Stimulated activated CD4-positive, alpha-beta T cell treated with anti-CD3 and anti-CD28 coated beads, Interleukin-4, amount 100 ng/mL, for 1 hour (primary cell): ENCODE data around the gene MRPS25.
A peak's percentile ranks its signal among the peaks of the same experiment; 100 is the strongest.

ENCODE experiments used
- DNase-seq: peaks from one replicate; pipeline ENCODE4 v3.0.0-alpha.2; 2020

Gene MRPS25

DNA sequence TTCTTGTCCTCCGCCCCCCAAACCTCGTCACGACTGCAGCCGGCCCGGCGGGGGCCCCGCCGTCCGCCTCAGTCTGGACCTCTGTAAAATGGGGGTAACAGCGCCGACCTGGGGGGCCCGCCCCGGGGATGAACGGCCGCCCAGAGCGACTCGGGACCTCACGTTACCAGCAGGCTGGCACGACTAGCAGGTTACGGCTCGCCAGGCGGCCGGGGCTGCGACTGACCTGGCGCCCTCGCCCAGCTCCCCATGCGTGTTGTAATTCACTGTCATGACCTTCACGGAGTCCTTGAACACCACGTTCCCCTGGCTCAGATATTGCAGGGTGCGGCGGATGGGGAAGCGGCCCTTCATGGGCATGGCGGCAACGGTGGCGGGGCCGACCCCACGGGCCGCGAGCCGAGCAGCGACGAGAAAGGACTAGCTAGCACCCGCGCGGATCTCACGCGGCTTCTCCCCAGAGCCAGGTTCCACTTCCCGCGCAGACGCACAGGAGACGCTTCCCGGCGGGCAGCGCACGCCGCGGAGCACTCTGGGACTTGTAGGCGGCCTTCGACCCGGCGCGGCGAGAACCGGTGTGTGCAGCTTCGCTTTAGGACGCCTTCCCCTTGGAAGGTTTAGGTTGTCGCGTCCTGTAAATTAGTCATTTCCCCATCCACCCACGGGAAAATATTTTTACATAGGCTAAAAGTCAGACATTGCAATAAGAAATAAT lies at the start of gene MRPS25:
Gene MRPS25 (minus strand): TSS at position 481 of the 715 bp plus-strand sequence. CDS start 121 bp downstream, at position 360.
- peak; percentile 89 for DNase-seq

DNA sequence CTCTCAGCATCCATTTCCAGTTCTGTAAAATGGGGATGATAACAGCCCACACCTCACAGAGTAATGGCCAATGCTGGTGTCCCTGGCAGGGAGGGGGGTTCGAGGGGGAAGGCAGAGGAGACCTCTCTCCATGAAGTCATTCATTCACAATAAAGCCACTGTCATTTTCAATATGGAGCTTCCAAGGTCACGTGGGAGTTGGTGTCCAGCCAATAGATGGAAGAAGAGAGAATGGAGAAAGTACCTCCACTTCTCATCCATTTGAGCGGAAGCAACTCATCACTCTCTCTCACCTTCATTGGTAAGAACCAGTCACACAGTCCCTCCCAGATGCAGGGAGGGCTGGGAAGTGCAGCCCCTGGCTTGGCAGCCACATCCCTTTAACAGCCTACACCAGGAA lies 48.8 kb upstream of the MRPS25 start:
- no peak for DNase-seq

DNA sequence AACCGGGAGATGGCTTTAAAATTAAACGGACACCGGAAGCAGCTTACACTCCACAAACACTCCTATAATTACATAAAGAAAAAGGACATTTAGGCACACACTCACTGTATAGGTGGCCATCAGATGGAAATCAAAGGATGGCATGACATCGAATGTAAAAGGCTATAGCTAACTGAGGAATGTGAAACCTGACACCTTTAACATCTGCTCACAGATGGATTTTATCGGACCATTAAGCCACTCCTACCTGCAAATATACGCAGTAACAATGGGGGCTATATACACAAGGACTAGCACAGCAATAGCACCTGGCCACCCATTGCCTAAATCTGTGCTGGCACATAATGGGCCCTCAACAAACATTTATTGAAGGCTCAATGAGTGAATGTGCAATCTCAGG lies 48.4 kb upstream of the MRPS25 start:
- DNase-seq, result no peak

DNA sequence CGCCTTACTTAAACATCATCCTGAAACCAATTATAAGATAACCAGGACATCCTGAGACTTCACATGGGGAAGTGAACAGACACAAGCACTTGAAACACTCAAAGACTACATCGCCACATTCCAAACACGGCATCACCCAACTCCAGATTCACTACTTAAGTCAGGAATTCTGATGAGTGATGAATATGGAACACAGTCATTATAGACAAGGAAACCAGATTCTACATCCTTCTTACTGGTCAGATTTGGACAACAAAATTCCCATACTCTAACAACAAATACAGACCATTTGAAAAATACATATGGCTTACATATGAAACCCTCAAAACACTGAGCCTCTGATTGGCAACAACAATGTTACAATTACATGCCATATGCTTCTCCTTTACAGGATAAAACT lies 46.9 kb upstream of the MRPS25 start:
- DNase-seq, result no peak

DNA sequence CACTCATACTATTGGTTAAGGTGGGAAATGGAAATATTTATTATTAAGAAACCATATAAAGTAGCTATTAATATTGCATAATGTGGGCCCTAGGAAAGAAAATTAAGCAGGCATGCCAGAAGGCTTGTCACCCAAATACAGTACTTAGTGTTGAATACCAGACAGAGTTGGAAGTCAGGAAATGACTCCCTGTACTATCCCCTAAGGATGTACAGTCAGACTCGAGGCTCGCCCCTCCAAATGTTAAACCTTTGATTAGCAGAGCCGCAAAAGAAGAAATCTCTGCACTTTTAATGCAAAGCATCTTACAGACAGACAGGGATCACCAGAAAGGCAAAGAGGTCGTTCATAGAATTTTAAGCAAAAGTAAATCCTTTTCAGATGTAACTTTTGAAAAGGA lies 45.1 kb upstream of the MRPS25 start:
- DNase-seq, result no peak

DNA sequence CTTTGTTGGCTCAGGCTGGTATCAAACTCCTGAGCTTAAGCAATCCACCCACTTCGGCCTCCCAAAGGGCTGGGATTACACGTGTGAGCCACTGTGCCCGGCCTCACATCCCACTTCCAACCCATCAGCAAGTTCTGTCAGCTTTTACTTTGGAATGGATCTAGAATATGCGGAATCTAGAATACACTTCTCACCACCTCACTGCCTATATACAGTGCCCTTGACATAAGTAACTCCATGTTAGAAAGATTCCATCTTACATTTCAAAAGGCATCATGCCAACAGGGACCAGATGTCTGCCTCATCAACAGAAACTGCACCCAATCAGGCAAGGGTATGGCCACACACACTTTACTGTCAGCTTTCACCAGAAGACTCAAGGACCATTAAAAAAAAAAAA lies 43.8 kb upstream of the MRPS25 start:
- DNase-seq, result no peak

DNA sequence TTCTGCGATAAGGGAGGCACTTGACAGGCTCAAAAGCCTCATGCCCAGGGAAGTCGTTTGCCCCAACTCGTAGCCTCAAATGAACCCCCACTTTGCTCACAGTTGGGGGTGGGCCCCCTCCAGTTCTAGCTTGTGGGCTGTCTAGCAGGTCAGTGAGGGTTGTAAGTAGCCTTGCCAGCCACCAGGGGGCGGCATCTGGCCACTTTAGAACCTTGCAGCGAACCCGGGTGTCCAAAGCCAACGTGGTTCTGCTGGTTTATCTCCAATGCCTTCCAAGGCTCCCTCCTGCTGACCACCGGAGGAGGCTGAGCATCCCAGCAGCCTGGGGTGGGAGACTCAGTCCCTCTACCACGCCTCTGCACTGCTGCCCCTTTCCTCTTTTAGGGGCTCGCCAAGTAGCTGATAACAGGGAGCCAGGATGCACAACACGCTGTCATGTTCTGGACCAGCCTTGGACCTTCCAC lies 43.0 kb upstream of the MRPS25 start:
- peak; percentile 77 for DNase-seq

DNA sequence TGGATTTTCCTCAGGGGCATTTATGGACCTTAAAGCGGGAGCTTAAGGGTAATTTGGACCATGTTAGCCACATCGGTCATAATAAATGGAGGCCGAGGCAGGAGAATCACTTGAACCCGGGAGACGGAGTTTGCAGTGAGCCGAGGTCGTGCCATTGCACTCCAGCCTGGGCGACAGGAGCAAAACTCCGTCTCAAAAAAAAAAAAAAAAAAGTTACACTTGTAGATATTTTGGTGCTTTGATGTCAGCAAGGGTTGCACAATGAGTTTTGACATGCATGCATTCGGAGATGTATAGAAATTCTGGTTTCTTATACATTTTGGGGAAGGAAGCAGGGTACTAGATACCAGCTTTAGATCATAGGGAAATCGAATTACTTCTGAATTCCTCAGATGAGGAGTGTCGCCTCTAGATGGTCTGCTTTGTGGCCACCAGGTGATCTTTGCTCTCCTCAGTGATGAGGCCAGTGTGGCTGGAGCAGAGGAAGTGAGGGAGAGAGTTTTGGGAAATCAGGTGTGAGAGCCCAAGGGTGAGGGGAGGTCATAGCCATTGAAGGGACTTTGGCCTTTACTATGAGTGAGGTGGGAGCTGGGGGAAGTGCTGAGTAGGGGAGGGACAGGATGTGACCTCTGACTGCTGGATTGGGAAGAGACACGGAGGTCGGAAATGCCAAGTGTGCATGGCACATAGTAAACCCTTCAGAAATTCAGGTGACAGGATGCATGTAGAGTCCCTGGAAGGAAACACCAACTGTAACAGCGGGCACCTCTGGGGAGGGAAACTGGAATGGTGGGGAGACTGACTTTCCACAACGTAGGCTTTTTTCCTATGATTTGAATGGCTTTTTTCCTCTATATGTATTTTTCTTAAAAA lies 42.2 kb upstream of the MRPS25 start:
- DNase-seq, result no peak

DNA sequence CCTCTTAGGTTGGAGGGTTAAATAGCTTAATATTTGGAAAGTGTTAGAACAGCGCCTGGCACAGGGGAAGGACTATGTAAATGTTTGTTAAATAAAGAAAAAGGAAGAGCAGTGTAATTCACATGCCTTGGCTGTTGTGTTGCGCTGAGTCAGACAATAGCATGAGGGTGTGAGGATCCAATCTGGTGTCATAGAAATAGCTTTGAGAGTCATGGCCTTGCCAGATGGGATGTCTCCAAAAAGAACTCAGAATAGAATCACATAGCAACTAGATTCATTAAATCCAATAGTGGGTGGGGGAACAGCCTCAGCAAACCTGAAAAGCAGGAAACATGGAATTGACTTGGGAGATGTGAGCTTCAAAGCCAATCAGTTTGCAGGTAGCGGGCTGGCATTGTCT lies 37.7 kb upstream of the MRPS25 start:
- DNase-seq, result no peak

DNA sequence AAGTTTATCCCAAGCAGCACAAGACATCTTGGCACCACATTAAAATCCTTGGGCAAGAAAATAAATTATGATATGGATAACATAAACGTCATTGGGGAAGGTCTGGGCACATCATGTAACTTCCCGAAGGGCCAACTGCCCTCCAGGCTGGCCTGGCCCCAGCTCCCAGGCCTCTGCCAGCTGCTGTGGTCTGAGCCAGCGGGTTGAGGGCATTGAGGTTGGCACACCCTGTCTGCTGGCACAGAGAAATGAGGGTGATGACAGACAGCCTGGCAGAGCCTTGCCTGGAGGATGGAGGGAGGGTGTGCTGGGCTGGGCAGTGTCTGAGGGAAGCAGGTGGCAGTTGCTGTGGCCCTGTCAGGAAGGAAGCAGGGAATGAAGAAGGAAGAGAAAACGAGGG lies 37.1 kb upstream of the MRPS25 start:
- DNase-seq, result no peak

DNA sequence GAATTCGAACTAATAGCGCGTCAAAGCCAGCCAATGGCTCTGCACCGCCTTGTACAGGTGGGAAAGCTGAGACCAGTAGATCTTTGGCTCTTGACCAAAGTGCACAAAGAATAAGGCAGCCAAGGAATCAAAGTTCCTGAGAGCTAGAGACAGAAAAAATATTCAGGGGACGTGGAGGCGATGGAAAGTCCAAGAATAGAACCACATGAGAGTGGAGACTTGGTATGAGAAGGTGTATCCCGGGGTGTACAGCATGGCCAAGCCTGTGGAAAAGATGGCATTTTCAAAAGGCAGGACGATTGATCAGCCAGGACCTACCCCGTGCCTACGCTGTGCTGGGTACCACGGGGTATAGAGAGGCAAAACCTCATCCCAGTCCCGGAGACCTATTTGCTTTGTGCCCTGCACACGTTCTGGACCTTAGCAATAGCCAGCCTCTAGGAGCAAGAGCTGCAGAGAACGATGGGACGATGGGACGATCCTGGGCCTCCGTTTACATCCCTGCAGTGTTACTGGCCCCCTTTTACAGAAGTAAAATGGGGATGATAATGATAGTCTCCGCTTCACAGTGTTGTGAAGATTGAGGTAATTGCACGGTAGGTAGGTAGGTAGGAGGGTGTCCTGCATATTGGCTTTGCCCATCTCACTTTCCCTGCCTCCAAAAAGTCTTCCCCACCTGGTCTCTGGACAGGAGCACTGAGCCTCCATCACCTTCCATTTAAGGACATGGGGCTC lies 34.4 kb upstream of the MRPS25 start:
- DNase-seq, result peak; percentile 9

DNA sequence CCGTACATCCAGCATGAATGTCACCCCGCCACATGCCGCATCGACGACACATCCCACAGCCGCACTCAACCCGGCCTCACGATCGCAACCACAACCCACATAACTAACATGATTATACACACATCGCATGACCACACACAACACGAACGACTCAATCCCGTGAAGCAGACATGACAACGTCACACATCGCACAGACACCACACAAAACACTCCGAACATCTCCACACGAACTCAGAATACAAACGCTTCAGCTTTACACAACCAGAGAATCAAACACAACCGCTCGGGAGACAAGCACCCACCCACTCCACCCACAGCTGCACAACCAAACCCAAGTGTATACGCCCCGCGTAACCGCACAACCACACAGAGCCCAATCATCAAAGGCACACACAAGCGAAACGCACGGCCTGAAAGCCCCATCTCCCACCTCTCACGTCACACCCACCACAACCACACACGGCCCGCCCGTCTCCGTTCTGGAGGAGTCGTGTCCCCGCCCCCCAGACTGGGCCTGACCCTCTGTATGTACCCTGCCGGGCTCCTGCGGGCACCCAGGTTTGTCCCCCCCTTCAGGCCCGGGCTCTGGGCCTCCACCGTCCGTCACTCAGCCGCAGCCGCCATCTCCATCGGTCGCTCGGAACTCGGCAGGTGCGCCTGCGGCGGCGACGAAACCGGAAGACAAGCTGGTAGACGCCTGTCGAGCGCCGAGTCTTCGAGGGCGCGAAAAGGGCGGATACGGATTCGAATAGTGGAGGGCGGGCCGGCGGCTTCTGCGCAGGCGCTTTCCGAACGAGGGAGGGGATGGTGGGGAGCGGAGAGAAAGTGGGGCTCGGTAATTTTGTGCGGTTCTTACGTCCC lies 33.6 kb upstream of the MRPS25 start, which contains the start of gene RBSN:
Gene RBSN (minus strand): TSS at position 646 of the 861 bp plus-strand sequence. CDS start 3,028 bp downstream, outside the sequence.
- peak; percentile 96 for DNase-seq

DNA sequence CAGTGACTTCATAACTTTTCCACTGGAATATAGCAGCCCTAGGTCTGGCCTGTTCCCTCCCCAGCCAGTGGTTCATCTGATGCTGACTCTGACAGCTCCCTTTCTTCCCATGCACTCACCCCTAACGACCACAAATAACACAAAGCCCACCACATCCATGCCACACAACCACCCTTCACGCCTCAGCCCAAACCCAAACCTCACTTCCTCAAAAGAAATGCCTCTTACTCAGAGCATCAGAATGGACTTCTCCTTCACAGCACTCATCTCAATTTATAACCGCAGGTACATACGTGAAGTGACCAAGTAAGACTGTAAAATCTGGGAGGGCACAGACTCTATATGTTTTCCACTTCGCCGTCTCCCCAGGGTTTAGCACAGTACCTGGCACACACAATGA lies 32.8 kb upstream of the MRPS25 start:
- DNase-seq, result no peak

DNA sequence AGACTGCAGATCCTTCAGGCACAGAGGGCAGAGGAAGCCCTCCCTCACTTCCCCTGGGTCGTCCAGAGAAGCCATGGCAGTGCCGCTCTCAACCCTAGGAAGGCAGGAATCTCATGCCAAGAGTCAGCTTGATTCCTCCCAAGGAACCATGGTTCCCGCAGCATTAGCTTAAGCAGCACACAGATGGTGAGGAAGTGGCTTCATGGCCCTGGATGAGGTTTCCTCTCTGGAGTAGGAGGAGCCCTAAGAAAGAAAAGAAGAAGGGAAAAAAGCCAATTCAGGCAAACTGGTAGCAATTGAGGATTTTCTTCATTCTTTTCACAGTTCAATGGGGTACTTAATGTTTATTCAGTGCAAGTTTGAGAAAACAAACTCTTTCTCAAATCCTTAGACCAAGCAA lies 30.9 kb upstream of the MRPS25 start:
- no peak for DNase-seq

DNA sequence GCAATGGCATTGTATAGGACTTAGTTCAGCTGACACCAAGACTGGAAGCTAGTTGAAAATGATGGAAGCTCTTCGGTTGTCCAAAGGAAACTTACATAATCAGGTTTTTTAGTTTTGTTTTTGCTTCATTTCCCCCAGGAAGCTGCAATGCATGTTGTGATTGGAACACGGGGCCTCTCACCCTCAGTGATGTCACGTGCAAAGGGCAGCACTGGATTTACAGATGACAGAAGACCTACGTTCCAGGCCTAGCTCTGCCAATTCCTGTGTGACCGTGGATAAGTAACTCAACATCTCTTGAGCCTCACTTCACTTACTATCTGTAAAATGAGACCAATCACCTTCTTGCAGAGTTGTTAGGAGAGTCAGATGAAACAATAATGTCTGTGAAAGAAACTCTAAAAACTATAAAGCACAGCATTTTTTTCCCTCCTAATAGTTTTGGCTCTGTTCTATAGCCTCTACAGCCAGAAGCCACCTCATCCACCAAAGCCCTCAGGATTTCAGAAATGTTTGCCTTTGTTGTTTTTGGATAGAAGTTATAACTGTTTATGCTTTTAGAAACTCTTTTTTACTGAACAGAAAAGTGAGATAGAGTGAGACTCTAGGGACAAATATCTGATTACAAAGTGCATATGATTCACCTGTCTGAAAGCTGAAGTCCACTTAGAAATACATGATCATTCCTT lies 29.2 kb upstream of the MRPS25 start:
- no peak for DNase-seq

DNA sequence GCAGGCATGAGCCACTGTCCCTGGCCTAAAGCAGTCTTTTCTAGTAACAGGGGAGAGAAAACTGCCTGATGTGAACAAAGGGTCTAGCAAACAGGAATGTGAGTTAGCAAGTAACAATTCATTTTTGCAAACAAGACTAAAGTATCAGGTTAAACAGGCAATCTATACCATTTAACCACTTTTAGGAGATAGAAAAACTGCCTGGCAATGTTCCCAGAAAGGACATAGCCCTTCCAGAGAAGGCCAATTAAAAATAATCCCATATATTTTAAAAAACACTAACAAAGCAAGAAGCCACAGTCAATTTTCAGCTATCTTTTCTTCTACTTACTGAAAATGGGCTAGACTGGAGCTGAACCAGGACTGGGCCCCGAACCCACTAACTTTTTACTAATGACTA lies 27.6 kb upstream of the MRPS25 start:
- DNase-seq, result no peak

DNA sequence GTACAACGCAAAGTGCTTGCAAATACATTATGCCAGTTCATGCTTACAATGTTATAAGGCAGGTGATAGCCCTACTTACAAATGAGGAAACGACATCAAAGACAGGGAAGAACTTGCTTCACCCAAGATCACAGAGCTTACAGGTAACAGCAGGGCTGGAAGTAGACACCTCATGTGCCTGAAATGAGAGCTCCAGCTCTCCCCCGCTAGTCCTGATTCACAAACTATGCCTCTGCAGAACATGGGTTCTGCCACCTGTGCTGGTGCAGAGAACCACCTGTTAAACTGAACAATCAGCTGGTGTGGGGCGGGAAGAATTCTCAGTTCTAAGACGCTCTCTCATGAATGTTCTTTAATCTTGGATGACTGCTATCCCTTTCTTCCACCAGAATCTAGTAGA lies 26.5 kb upstream of the MRPS25 start:
- no peak for DNase-seq

DNA sequence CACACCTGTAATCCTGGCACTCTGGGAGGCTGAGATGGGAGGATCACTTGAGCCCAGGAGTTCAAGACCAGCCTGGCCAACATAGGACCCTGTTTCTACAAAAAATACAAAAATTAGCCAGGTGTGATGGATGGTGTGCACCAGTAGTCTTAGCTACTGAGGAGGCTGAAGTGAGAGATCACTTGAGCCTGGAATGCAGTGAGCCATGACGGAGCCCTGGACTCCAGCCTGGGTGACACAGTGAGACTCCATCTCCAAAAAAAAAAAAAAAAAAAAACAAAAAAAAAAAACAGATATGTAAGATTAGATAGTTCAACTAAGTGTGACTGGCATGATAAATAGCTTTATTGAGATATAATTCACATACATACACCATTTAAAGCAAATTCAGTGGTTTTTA lies 24.1 kb upstream of the MRPS25 start:
- DNase-seq, result no peak

DNA sequence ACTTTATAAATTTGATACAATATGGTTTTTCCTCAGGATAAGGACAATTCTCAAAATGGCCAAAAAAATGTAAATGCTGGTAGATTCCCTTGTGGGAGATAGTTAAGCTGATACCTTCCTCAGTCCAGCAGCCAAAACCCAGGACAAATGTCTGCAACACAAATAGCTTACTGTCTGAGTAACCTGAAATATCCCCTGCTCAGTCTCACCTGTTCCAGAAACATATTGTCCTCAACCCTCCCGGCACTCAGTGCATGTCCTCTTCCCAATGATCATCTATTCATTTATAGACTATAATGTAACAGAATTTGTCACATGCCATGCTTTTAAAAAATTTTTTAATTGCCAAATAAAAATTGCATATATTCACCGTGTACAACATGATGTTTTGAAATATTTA lies 21.6 kb upstream of the MRPS25 start:
- no peak for DNase-seq

DNA sequence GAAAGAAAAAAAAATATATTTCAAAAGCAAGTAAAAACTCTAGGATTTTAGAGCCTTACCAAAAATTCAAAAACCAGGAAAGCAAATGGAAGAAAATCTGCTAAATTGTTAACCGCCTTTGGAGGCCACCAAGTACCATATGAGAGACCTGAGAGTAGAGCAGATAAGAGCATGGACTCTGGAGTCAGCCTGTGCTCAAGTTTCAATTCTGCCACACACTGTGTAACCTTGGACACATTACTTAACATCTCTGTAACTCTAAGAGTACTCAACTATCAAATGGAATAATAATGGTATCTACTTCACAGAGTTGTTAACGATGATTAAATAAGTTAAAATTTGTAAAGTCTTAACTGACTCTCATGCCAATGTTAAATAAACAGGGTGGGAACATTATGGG lies 21.1 kb upstream of the MRPS25 start:
- DNase-seq, result no peak

DNA sequence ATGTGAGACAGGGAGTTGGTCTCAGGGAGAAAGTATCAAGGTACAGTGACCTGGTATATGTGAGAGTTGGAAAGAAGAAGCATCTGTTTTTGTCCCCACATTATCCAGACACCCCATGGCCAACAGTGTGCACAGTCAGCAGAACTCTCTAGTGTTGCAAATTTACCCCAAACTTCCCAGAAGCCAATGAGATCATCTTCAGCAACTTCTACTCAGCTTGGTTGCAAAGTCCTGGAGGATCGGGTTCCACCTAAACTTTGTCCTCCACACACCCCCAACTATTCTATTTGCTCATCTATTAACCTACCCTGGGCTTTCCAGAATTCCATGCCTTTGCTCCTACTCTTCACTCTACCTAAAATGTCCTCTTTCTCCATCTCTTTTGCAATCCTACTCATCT lies 18.1 kb upstream of the MRPS25 start:
- no peak for DNase-seq
